G401 (cell line): ENCODE data around the gene PRKAG2. TPM values are rescaled to one million over a fixed set of nuclear protein-coding genes. Genes with fewer than 3 reads are reported as not detected.

ENCODE experiments used
- DNase-seq: peaks from one replicate; pipeline ENCODE4 v3.0.0-alpha.2; 2015; ENCODE audit warnings: low spot score
- in situ Hi-C: cut with HindIII; loops from 2 replicates; pipeline ENCODE4 v1.10.0; 2016; ENCODE audit warnings: low sequenced_read_pairs, mixed read lengths
- total RNA-seq: library from RNA; depleted of rRNA; stranded (reverse); fragments of >200 nt; shearing (Covaris generic); gene quantifications from 2 replicates; pipeline ENCODE4 v1.2.3, GENCODE V29; 2014

Gene PRKAG2
- total RNA-seq, 1 experiment from 2014 or later = 92.4 TPM

GRCh38 chr7:151637781-151638261, 239.1 kb downstream of the PRKAG2 start:
- DNase-seq = no peak
- in situ Hi-C loops = no loop called here

- in situ Hi-C loops = no loop called here
- no peak for DNase-seq
Measured at GRCh38 chr7:151634643-151635042, 242.3 kb downstream of the PRKAG2 start.

- in situ Hi-C loops = no loop called here
- DNase-seq = no peak
Measured at GRCh38 chr7:151633516-151633812, 243.5 kb downstream of the PRKAG2 start.

GRCh38 chr7:151632750-151633515, 244.0 kb downstream of the PRKAG2 start:
- peak; percentile 72 for DNase-seq
- in situ Hi-C loops = no loop called here

GRCh38 chr7:151631953-151632749, 244.8 kb downstream of the PRKAG2 start:
- in situ Hi-C loops = no loop called here
- DNase-seq = peak; percentile 68

GRCh38 chr7:151631570-151631952, 245.4 kb downstream of the PRKAG2 start:
- DNase-seq = peak; percentile 58
- in situ Hi-C loops = no loop called here

- DNase-seq = peak; percentile 20
- in situ Hi-C loops = no loop called here
Measured at GRCh38 chr7:151630851-151631569, 245.9 kb downstream of the PRKAG2 start.

GRCh38 chr7:151630358-151630757, 246.6 kb downstream of the PRKAG2 start:
- in situ Hi-C loops = no loop called here
- DNase-seq = no peak

GRCh38 chr7:151629713-151630272, 247.1 kb downstream of the PRKAG2 start:
- in situ Hi-C loops = no loop called here
- no peak for DNase-seq

- in situ Hi-C loops = no loop called here
- DNase-seq = no peak
Measured at GRCh38 chr7:151628846-151629604, 247.9 kb downstream of the PRKAG2 start.

GRCh38 chr7:151626422-151627115, 250.3 kb downstream of the PRKAG2 start:
- peak; percentile 68 for DNase-seq
- in situ Hi-C loops = no loop called here

- in situ Hi-C loops = no loop called here
- no peak for DNase-seq
Measured at GRCh38 chr7:151625606-151626005, 251.3 kb downstream of the PRKAG2 start.

GRCh38 chr7:151624246-151624928, 252.5 kb downstream of the PRKAG2 start:
- no peak for DNase-seq
- in situ Hi-C loops = no loop called here

- in situ Hi-C loops = no loop called here
- DNase-seq = no peak
Measured at GRCh38 chr7:151623766-151624165, 253.1 kb downstream of the PRKAG2 start.

GRCh38 chr7:151621961-151622360, 255.0 kb downstream of the PRKAG2 start:
- in situ Hi-C loops = no loop called here
- DNase-seq = no peak

GRCh38 chr7:151616443-151617213, 260.3 kb downstream of the PRKAG2 start:
- in situ Hi-C loops = no loop called here
- DNase-seq = no peak

GRCh38 chr7:151615784-151616183, 261.1 kb downstream of the PRKAG2 start:
- no peak for DNase-seq
- in situ Hi-C loops = no loop called here
